ENCODE measurements around the gene PLSCR4.

GRCh38 chr3:146243559-146243958 is 7.3 kb downstream of the PLSCR4 start:
- TF ChIP-seq CTCF (IDR thresholded peaks at IDR 0.05), result no peak
- no peak for TF ChIP-seq POLR2AphosphoS5 (IDR thresholded peaks at IDR 0.05)
- no peak for TF ChIP-seq POLR2A (IDR thresholded peaks at IDR 0.05)
- no peak for TF ChIP-seq EP300 (IDR thresholded peaks at IDR 0.05; ENCODE audit: low read depth)

All from transverse colon (tissue), 4 donors.